Sigmoid colon (tissue), 4 donors: Measurements from ENCODE around the gene ANKS1A.
"Not testable (repeated sequence)": the region's sequence is repeated elsewhere in the genome, so short reads cannot be mapped to it uniquely, and the experiment has no call there.

Experiments used
- POLR2A ChIP-seq, 2 donors: fragments of 450-650 bp; IDR thresholded peaks; one replicate each; pipeline ENCODE4 v1.6.1; 2016; ENCODE audit warnings: antibody characterized with exemption in 2 of 2, mild to moderate bottlenecking in 2 of 2, moderate library complexity in 2 of 2
- POLR2AphosphoS5 ChIP-seq, 4 donors: sonication (generic); formaldehyde crosslinking; IDR thresholded peaks; one replicate each; pipeline ENCODE4 v1.6.1; 2017; ENCODE audit warnings: antibody characterized with exemption in 4 of 4
- TF ChIP-seq, protein P1 (sequence below), 4 experiments: fragments of 450-650 bp in 3 of 4; fragments of 200-600 bp in 1 of 4; IDR thresholded peaks; one replicate each; pipeline ENCODE4 v1.5.1; 2016 to 2019; ENCODE audit warnings: antibody characterized with exemption in 4 of 4, mild to moderate bottlenecking in 3 of 4, moderate library complexity in 2 of 4

DNA sequence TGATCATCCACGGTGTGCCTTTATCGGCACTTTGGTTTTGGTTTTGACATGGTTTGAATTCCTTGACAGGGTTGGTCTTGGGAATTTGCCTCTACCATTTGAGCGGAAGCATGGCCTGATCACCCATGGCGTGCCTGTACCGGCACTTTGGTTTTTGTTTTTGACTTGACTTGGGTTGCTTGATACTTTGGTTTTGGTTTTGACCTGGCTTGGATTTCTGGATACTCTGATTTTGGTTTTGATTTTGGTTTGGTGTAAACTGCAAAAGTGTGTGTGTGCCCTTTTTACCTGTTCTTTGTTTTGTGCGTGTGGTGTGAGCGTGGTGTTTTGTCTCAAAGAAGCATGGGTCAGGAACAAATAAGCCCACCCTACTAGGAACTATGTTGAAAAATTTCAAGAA is 110.1 kb downstream of the ANKS1A start:
- TF ChIP-seq, protein P1, sequence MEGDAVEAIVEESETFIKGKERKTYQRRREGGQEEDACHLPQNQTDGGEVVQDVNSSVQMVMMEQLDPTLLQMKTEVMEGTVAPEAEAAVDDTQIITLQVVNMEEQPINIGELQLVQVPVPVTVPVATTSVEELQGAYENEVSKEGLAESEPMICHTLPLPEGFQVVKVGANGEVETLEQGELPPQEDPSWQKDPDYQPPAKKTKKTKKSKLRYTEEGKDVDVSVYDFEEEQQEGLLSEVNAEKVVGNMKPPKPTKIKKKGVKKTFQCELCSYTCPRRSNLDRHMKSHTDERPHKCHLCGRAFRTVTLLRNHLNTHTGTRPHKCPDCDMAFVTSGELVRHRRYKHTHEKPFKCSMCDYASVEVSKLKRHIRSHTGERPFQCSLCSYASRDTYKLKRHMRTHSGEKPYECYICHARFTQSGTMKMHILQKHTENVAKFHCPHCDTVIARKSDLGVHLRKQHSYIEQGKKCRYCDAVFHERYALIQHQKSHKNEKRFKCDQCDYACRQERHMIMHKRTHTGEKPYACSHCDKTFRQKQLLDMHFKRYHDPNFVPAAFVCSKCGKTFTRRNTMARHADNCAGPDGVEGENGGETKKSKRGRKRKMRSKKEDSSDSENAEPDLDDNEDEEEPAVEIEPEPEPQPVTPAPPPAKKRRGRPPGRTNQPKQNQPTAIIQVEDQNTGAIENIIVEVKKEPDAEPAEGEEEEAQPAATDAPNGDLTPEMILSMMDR (IDR thresholded peaks at IDR 0.05) = not testable (repeated sequence)
- TF ChIP-seq POLR2AphosphoS5, POLR2A (IDR thresholded peaks at IDR 0.05): not testable (repeated sequence)
